ENCODE data around the gene INPP5A. TPM values are rescaled to one million over a fixed set of nuclear protein-coding genes. Genes with fewer than 3 reads are reported as not detected.

INPP5A gene
- total RNA-seq, 2 donors from 2014 or later = 9.2 to 14.5 TPM

DNA sequence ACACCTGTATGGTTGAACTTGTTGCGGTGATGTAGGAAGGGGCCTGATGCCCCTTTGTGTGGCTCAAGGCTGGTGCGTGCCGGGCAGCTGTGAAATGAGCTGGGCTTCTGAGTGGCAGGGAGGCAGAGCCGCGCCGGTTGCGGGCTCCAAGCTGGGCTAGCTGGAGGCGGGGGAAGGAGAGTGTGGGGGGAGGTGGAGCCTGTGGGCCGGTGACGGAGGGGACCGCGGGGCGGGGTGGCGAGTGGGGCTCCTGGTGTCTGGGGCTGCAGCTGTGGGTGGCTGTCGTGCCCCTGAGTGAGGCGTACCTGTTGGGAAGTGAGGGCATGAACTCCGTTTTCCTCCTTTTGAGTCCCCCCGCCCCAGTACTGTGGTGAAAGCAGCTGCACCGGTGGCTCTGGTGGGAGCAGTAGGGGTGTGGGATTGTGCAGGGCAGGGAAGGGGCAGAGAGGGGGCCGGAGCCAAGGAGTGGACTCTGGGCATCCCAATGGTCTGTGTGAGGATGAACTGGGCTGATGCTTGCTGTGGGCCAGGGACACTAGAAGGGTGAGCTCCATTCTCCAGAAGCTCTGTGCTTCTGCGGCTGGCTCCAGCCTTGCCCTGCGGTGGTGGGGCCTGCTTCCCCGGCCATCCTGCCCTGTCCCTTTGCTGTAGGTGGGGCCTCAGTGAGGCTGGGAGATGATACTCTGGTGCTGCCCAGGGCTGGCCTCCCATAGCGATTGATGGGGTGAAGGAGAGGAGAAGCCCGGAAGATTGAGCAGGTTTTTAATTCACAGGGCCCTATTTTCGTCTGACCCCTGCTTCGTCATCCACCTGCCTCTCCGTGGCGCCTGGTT lies 41.7 kb downstream of the INPP5A start:
- H3K27ac ChIP-seq = no peak overlapping the region
- no peak for TF ChIP-seq POLR2A (IDR thresholded peaks at IDR 0.05)
- TF ChIP-seq, protein P1, sequence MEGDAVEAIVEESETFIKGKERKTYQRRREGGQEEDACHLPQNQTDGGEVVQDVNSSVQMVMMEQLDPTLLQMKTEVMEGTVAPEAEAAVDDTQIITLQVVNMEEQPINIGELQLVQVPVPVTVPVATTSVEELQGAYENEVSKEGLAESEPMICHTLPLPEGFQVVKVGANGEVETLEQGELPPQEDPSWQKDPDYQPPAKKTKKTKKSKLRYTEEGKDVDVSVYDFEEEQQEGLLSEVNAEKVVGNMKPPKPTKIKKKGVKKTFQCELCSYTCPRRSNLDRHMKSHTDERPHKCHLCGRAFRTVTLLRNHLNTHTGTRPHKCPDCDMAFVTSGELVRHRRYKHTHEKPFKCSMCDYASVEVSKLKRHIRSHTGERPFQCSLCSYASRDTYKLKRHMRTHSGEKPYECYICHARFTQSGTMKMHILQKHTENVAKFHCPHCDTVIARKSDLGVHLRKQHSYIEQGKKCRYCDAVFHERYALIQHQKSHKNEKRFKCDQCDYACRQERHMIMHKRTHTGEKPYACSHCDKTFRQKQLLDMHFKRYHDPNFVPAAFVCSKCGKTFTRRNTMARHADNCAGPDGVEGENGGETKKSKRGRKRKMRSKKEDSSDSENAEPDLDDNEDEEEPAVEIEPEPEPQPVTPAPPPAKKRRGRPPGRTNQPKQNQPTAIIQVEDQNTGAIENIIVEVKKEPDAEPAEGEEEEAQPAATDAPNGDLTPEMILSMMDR (IDR thresholded peaks at IDR 0.05) = no peak

DNA sequence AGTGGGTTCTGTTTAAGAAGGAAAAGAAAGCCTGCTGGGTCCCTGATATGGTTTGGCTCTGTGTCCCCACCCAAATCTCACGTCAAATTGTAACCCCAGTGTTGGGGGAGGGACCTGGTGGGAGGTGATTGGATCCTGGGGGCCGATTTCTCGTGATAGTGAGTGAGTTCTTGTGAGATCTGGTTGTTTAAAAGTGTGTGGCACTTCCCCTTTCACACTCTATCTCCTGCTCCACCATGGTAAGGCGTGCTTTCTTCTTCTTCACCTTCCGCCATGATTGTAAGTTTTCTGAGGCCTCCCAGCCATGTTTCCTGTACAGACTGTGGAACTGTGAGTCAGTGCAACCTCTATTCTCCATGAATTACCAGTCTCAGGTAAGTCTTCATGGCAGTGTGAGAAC lies 42.6 kb downstream of the INPP5A start:
- ATAC-seq (no peak), DNase-seq (no peak)
- no peaks in the 10 kb centered on the region for H3K27me3 ChIP-seq
- 78 to 98% methylated on average over 5 of the region's 5 CpGs for WGBS, 2 donors
- H3K27ac ChIP-seq = no peak overlapping the region
- H3K4me1 ChIP-seq = peaks cover 43% of the 10 kb centered on the region
- no peak overlapping the region for H3K4me3 ChIP-seq
- TF ChIP-seq, protein P1 (IDR thresholded peaks at IDR 0.05) = no peak
- TF ChIP-seq POLR2A (IDR thresholded peaks at IDR 0.05) = no peak
- intact Hi-C loops (cut with DNase I) = no loop called here
- H3K36me3 ChIP-seq (replicated peaks in 1 of 2; ENCODE audit: insufficient read depth in 1 of 2, low read depth in 2 of 2) = no peaks in the 10 kb centered on the region
- no peaks in the 10 kb centered on the region for H3K9me3 ChIP-seq

More for the DNA sequence above, 41.7 kb downstream of the INPP5A start:
- no peaks in the 10 kb centered on the region for H3K27me3 ChIP-seq
- no peak for DNase-seq
- peaks cover 49% of the 10 kb centered on the region for H3K4me1 ChIP-seq
- no peak for ATAC-seq
- no peaks in the 10 kb centered on the region for H3K9me3 ChIP-seq
- no peak overlapping the region for H3K4me3 ChIP-seq
- 90 to 91% methylated on average over 26 to 28 of the region's 29 CpGs for WGBS, 2 donors
- no peaks in the 10 kb centered on the region for H3K36me3 ChIP-seq (replicated peaks in 1 of 2; ENCODE audit: insufficient read depth in 1 of 2, low read depth in 2 of 2)
- intact Hi-C loops (cut with DNase I) = loop anchor here (5.0 kb wide), 1 partner anchor 122 kb away; no protein-coding TSS in a partner anchor

DNA sequence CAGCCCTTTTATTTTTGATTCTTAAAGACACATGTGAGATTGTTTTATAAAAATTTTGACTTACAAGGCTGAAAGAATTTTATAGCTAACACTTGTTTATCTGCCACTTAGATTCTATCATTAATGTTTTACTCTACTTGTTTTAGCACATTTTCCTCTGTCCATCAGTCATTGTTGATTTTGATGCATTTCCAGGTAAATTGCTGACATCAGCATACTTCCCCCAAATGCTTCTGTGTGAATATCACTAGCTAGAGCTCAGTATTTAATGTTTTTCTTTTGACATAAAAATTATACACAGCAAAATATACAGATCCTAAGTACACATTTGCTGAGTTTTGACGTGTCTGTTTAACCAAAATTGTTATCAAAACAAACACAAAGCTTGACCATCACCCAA lies 43.0 kb downstream of the INPP5A start:
- no peaks in the 10 kb centered on the region for H3K36me3 ChIP-seq (replicated peaks in 1 of 2; ENCODE audit: insufficient read depth in 1 of 2, low read depth in 2 of 2)
- 8 to 25% methylated on average over 1 of the region's 1 CpG for WGBS, 2 donors
- H3K27me3 ChIP-seq = no peaks in the 10 kb centered on the region
- peaks cover 39% of the 10 kb centered on the region for H3K4me1 ChIP-seq
- no peak for ATAC-seq
- H3K27ac ChIP-seq = no peak overlapping the region
- no peak for TF ChIP-seq POLR2A (IDR thresholded peaks at IDR 0.05)
- TF ChIP-seq, protein P1 (IDR thresholded peaks at IDR 0.05) = no peak
- H3K9me3 ChIP-seq = no peaks in the 10 kb centered on the region
- no peak overlapping the region for H3K4me3 ChIP-seq
- intact Hi-C loops (cut with DNase I) = no loop called here
- no peak for DNase-seq

DNA sequence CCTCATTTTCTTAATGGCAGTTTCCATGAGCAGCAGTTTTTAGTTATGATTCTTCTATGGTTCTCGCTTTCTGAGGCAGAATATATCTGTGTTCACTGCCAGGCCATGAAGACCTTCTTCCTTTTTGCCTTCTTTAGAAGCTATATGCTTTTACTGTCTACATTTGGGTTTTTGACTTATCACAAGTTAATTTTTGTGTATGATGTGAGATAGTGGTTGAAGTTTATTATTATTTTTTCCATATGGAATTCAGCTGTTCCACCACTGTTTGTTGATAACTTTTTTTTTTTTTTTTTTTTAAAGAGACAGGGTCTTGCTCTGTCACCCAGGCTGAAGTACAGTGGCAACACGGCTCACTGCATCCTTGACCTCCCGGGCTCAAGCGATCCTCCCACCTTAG lies 44.5 kb downstream of the INPP5A start:
- intact Hi-C loops (cut with DNase I) = no loop called here
- H3K27me3 ChIP-seq = no peaks in the 10 kb centered on the region
- ATAC-seq (no peak), DNase-seq (no peak)
- no peak overlapping the region for H3K27ac ChIP-seq
- peaks cover 23% of the 10 kb centered on the region for H3K4me1 ChIP-seq
- H3K4me3 ChIP-seq = no peak overlapping the region
- 69 to 89% methylated on average over 4 of the region's 4 CpGs for WGBS, 2 donors
- H3K9me3 ChIP-seq = no peaks in the 10 kb centered on the region
- TF ChIP-seq, protein P1 (IDR thresholded peaks at IDR 0.05) = no peak
- no peaks in the 10 kb centered on the region for H3K36me3 ChIP-seq (replicated peaks in 1 of 2; ENCODE audit: insufficient read depth in 1 of 2, low read depth in 2 of 2)

DNA sequence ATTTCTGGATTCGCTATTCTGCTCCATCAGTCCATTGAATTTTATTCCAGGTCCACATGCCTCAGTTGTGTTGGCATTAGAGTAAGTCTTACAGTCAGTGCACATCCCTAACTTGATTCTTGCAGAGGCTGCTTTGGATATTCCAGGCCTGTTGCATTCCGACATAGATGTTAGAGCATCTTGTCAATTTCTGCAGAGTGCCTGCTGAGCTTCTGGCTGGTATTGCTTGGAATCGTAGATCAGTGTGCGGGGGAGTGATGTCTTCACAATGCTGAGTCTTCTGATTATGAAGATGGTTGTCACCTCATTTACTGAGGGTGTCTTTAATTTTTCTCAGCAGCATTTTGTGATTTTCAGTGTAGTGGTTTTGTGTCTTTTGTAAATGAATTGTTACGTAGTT lies 45.2 kb downstream of the INPP5A start:
- intact Hi-C loops (cut with DNase I) = no loop called here

More for the DNA sequence above, 45.2 kb downstream of the INPP5A start:
- Histone ChIP-seq H3K4me1 (peaks cover 17% of the 10 kb centered on the region), H3K9me3 (no peaks in the 10 kb centered on the region), H3K36me3 (replicated peaks in 1 of 2; ENCODE audit: insufficient read depth in 1 of 2, low read depth in 2 of 2) (no peaks in the 10 kb centered on the region), H3K27me3 (no peaks in the 10 kb centered on the region), H3K27ac (no peak overlapping the region), H3K4me3 (no peak overlapping the region)
- ATAC-seq = no peak
- WGBS, 2 donors = 93 to 94% methylated on average over 5 of the region's 5 CpGs
- no peak for TF ChIP-seq POLR2A (IDR thresholded peaks at IDR 0.05)
- TF ChIP-seq, protein P1 (IDR thresholded peaks at IDR 0.05) = no peak
- no peak for DNase-seq
